Dedifferentiated amniotic fluid mesenchymal stem cell (primary cell): ENCODE measurements around the gene KIF6.

Source experiments
- DNase-seq: peaks from one replicate; pipeline ENCODE4 v3.0.0-alpha.2; 2016; ENCODE audit errors: extremely low spot score

Gene KIF6

DNA sequence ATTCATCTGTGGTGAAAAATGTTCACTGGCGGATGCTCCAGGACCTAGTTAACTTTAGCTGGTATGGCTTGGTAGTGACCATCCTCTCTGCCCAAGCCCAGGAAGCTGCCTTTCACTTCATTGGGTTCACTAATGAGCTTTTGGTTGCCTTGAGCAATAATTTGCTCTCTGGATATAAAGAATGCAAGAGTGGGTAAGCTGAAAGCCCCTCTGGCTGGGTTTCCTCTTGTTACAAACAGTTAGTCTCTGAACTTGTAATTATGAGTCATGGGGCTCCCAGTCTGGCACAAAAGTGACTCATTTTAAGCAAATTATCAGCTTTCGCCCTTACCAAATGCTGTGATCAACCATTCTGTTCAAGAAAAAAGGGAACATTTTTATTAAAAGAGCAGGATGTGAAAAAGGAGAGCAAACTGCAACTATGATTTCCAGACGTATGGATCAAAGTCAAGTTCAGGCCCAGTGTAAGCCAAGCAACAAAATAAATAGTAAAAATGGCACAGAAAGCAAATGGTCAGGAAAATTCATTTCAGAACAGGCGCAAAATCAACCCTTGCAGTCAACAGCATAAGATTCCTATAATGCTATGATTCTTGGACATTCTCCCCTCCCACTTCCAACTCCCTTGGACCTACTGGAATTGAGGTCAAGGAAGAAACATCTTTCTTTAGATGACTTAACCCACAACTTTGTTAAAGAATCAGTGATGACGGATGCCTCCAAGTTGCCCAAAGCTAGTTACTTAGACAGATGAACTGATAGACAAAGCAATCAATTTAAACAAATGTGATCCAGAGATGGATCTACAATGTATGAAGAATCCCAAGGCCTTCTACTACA lies 272.7 kb downstream of the KIF6 start:
- no peak for DNase-seq

DNA sequence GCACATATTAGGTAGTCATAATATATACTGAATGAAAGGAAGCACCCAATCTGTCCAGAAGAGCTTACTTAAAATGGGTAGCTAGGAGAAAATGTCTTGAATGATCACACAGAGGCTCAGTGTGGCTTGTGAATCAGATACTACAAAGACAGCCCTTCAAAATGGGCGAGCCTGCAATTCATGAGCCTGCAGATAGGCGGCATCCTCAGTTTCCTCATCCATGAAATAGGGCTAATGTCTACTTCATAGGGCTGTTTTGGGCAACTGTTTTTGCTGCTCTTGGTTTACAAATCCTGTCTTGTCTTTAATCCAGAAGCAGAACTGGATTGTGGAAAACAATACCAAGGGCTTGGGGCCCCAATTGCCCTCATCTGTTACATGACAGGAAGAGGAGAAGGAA lies 273.4 kb downstream of the KIF6 start:
- no peak for DNase-seq

DNA sequence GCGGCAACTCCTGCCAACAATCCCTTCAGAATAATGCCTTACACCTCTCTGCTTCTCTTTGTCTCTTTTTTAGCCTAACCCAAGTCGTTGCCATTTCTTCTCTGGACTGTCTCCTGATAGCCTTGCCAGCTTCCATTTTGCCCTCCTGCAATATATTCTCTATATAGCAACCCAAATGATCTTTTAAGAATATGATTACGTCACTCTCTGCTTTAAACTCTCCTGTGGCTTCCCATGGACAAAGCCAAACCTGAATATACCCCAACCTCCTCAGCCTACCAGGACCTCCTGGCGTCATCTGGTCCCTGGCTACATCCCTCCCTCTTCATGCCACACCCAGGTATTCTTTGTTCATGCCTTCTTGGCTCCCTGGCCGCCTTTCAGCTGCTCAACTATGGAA lies 276.2 kb downstream of the KIF6 start:
- no peak for DNase-seq

DNA sequence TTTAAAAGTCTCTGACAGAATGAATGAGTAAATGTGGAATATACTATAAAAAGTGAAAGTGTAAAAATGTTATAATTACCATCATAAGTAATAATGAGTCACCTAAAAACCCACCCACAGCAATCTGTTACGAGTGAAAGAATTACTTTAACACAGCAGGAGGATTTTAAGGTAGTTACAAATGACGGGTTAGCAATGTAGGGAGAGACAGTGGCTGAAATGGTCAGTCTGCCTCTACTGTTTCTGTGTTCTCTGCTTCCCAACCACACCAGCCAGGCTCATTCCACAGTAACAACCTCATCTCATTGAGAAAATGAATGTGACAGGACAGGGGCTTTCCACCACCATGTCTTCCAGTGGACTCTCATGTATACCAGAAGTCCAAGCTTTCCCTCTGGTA lies 278.3 kb downstream of the KIF6 start:
- no peak for DNase-seq

DNA sequence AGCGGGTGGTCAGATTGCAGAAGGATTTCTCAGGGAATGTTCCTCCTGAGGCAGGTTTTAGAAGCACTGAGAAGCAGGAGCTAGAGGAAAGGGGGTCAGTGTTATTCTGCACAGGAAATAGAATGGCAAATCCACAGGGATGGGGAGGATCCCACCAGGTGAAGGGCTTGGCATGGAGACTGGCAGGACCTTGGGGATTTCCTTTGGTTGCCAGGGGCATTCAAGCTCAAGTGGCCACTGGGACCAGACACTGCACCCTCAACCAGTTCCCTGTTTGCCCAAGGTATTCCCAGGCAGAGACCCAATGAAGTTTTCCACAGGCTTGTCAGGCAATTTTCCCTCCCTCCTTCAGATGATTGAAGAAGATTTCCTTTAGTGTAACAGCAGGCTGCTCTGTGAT lies 279.5 kb downstream of the KIF6 start:
- DNase-seq: no peak

DNA sequence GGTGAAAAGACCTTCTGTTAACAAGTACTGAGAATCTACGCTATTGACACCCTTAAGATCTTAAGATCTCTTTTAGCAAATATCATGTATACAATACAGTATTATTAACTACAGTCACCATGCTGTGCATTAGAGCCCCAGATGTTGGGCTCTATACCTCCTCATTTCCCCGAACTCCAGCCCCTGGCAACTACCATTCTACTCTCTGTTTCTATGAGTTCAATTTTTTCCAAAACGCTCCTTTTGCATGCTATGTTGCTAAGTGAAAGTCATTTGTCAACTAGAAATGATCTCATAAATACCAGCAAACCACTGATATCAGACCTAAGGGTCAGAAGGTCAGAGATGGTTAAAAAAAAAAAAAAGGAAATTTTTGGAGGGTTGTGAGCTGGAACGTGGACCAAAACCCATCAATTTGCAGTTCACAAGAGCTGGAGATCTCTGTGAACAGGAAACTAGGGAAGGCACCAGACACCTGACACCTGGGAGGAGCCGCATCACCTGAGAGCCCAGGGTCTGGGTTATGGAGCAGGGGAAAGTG lies 280.7 kb downstream of the KIF6 start:
- no peak for DNase-seq

DNA sequence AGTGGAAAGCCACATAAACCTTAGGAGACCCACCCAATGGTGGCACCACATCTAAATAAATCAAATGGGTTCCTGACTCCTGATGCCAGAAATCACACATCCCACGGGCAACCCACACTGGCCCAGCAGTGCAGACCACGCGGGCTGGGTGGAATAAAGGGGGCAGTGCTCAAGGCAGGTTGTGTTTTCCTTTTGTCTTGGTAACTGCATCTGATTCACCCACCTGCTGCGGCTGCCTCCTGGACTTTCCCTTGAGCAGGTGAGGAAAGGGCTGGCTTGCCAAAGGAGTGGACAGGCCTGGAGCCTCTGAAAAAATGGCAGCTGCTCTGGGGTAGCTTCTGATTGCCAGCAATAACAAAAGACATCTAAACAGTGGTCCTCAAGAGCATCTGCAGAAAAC lies 283.2 kb downstream of the KIF6 start:
- DNase-seq: no peak

DNA sequence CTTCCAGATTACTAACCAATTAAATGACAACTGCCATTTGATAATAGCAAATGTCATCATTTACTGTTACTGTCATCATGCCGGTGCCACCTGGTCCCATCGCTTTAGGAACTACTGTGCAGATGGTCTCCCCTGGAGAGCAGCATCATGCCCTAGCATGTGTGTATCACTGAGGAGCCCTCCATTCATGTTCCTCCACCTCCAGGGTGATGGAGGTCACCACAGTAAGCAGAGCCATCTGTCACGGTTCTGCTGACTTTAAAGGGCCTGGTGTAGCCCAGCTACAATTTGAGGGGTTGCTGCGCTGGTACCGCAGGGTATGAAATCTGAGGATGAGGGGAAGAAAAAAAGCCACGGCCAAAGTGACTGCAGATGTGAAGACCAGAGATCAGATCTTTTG lies 283.9 kb downstream of the KIF6 start:
- DNase-seq: no peak

DNA sequence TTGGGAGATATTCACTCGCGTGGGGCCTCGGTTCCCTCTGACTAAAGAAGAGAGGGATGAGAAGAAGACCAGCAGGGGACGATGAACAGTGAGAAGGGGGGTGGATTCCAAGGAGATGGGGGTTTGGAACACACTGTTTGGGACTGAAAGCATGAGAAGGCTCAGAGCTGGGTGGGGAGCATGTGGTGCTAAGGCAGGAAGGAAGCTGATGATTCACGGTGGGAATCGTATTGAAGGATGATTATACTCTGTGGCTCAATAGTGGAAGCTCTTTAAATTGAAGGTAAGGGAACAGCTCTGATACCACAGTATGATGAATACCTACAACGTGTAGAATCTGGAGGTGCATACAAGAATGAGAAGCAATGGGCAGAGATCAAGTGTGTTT lies 285.2 kb downstream of the KIF6 start:
- DNase-seq: no peak

DNA sequence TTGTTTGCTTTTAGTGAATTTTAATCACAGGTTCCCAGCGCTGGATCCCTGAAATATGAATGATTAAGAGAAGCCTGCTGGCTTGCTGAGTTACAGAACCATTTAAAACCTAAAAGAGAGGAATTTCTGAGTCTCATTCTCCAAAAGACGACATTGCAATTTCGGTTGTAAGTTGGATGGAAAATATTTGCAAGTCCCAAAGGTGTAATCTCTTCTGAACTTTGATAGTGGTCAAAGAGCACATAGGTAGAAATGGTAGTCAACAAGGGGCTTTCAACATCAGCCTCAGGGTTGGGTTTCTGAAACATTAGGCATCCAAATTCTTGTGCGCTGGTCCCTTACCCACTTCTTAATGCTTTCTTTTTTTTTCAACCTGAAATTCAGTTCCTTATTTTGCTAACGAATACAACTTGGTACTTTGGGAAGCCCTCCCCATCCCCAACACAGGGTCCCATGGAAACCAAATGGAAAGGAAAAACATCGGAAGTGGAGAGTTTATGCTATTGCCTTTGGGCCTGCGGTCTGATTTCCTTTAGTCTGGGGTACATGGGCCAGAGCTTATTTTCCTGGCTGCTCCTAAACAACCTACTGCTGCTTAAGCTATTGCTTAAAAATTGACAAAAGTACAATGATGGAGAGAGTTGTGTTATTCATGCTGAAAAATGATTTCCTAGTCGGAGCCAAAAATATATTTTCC lies 285.7 kb downstream of the KIF6 start:
- DNase-seq: no peak

DNA sequence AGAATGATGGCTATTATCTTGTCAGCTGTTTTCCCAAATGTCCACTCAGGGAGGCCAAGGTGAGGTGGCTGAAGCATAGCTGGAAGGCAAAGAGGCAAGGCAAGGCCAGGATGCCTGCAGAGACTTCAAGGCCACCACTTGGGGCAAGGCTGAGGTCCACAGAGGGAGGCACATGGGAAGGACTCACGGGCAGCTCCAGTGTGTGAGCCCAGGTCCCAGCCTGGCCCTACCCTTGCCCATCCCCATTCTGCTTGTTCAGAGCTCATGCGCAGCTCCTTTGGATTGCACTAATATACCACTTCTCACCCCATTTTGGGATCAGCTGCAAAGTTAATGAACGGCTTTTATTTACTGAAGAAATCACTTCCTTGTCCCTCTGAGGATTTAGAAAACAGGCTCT lies 291.6 kb downstream of the KIF6 start:
- no peak for DNase-seq

DNA sequence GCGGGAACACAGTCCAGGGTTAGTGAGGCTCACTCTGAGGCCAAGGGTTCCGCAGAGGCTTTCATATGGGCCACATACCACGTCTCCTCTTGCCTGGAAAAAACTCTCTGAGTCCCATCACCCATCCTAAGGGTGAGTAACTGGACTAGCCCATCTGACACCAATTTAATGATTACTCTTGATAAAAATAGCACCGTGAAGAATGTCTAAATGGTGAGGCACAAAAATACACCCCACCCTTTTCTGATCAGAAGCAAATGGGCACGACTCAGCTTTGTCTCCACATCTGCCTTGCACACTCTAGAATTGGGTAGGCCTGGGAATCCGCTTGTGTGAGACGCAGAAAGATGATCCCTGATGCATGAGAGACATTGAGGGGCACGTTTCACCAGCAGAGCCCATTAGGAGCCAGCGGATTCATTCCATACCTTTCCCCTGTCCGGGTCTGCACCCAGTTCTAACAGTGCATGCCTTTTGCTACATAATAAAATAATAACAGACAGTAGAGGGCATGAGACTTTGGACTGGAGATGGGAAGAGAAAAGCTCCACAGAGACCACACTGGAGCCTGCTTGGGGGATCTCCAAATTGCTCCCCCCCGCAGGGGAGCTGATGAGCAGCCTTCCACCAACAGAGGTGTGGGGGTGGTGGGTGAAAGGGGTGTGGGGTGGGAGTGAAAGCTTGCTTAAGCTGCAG lies 292.7 kb downstream of the KIF6 start:
- DNase-seq: no peak

DNA sequence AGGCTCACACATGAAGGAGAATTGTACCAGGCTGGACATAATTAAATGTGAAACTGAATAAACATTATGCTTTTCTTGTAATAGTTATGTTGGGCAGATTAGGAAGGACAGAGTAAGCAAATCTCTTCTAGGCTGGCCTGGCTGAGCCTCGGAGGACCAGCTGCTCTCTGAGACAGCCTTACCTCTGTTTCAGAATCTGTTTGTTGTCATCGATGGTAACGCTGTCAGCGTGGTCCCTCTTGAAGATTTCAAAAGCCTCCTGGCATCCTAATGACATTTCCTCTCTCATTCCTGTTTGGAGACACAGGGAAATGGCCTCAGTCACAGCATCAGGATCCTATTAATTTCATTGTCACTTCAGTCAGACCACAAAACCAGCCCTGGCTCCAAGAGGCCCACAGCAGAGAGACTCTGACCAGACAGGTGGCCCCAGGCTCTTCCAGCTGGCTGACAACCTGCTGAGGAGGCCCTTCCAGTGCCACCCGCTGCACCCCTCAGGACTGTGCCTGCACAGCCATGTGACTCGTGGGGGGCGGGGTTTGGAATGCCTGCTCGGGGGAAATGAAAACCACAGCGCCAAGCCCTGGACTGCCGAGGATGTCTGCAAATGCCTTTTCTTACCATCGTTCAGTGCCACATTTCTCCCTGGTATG lies 294.2 kb downstream of the KIF6 start:
- peak; percentile 20 for DNase-seq

DNA sequence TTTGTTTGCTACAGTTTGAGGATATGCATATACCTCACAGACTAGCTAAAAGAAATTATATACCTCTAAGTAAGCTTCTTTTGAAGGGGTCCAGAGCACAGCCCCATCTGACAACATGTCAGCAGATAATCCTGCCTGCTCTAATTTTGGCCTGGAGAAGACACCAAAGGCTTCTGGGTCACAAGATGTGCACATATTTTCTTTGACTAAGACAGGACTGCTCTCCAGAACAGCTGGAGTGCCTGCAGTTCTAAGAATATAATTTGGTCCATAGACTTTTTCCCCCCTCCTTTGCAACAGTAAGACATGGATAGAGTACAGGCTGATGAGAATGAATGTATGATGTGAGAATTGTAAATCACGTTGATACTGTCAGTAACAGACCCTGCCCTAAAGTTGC lies 294.8 kb downstream of the KIF6 start:
- DNase-seq: no peak

DNA sequence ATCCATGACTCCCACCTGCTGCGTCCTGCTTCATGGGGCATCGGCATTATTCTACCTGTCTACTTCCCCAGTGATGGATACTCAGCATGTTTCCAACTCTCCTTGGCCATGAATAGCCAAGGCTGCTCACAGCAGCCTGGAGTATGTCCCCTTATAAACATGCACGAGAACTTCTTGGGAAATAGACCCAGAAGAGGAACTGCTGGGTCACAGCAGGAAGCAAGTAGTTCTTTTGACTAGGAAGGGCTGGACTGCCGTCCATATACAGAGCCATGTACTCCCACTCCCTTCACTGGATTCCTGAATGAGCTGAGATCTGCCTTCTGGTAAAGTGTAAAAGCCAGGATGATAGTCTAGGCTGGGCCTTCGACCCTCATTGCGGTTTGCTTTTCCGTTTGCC lies 296.4 kb downstream of the KIF6 start:
- DNase-seq: no peak

DNA sequence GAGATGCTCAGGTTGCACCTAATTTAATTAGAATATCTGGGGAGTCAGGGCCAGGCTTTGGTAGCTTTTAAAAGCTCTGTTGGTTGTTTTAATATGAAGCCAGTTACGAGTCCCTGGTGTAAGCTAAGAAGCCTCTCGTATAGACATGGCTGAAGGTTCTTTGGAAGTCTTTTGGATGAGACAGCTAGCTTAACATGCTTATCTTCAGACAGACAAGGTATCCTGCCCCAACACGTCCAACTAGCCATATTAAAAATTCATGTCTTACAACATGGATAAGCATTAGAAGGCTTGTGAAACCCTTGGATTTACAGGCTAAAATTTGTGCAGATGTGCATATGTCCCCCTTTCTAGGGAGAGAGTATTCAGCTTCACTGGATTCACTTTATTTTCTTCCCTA lies 297.1 kb downstream of the KIF6 start:
- DNase-seq: no peak

DNA sequence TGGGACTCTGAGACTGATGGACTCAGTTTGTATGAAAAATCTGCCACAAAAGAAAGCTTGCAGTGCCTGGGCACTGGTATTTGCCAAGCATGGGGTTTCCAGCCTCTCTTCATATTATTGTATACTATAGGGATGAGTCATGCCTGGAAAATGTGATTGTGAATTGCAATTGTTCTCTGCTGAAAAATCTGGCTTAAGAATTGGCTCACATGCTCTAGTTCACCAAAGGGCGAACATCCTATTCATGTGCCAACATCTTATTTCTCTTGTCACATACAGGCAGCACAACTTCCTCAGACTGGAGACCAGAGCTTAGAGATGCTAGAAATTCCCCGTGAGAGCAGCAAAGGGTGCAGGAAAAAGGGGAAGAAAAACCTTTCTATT lies 299.1 kb downstream of the KIF6 start:
- DNase-seq: peak; percentile 22

DNA sequence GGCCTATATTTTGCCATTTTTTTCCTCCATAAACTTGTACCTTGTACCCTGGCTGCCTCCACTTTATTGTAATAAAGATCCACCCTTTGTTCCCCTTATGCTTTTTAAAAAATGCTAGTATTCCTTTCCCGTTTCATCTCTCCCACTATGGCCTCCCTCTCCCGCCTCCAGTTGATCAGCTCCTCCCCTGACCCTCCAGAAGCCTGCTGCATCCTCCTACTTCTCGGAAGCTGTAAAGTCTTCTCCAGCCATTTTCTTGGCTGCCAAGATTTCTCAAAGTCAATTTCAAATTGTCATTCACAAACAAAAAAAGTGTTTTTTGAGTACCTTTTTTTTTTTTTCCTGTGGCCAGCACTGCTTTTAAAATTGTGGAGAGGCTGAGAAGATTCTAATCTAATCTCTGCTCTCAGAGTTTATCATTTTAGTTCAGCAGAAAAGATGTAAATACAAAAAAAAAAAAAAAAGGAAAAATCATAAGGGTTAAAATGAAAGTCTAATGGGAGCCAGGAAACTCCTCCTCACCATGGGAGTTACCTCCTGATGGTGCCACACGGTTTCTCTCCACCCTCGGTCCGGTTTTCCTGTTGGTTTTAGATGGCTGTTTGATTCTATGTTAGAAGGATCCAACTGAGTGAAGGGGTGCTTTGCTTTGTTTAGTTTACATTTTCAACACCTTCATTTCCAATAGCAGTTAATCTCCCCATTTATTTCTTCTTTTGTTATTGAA lies 299.7 kb downstream of the KIF6 start:
- no peak for DNase-seq

DNA sequence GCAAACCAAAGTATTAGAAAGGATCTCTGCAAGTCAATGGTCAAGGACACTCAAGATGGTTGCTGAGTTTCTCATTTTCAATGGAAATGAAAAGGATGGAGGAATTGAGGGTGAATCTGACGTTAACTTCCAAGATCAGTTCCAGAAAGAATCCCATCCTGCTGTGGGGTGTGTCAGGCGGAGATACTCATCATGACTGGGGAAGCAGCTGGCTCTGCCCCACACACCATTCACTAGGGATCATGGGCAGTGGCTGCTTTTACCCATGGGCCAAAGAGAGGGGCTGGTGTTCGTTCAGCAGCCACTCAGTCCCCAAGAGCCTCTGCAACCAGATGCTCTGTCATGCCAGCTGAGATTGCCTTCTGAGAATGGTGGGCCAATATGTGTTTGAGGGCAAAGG lies 300.4 kb downstream of the KIF6 start:
- no peak for DNase-seq

DNA sequence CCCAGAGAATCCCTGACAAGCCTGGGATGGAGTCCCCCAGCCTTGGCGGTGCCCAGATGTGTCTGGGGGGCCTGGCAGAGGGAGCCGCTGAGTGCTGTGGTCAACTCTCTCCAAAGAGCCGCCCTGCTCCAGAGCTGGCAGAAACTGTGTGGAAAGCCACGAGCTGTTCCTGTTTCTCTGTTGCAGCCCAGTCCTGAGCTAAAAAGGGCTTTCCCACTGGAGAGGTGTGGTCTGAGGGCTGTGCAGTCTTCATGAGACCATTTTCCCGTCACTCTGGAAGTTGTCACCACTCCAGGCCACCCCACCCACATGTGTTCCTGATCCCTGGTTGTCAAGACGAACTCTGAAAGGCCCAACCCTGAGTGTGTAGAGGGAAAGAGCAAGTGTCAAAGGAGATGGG lies 303.0 kb downstream of the KIF6 start:
- no peak for DNase-seq

DNA sequence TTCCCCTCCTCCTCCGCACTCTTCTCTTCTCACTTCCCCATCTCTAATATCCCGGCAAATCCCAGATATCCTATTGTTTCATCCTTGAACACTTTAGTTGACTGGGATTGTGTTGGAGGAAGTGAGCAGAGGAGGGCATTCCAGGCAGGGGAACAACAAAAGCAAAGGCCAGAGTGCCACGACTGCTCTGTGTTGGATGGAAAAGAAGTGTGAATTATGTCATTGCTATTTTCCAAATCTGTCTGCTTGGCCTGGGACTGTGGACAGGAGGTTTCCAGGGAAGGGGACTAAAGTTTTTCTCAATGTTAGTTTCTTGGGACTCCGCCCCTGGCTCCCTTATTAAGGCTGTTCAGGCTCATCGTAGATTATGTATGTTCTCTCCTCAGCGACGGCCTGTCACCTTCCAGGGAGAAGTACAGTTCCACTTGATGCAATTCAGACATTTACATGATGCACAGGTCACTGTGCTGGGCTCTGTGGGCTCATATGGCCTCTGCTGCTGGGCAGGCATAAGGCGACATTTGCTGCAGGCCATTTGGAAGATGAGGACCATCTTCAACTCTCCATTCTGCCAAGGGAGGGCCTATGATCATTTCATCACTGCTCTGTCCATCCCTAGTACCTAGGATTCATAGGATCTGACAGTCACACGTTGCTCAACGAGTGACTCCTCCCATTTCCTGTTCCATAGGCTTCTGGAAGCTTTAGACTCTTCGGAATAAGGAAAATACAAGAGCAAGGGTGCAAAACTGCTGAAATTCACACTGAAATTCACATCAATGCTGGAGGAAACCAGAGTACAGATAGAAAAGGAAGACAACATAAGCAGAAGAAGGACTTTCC lies 303.6 kb downstream of the KIF6 start:
- DNase-seq: no peak
